GM06990 (cell line): Measurements from ENCODE around the gene SULT2A1.
"Not testable (repeated sequence)": the region's sequence is repeated elsewhere in the genome, so short reads cannot be mapped to it uniquely, and the experiment has no call there.

Experiments
- DNase-seq: peaks from one replicate; pipeline ENCODE4 v3.0.0-alpha.2; 2011; ENCODE audit not compliant: insufficient read length; ENCODE audit errors: extremely low read depth
- H3K27me3 ChIP-seq: replicated peaks from 2 replicates; pipeline ENCODE4 v1.6.0; 2011; ENCODE audit warnings: low read length; ENCODE audit not compliant: control insufficient read depth, insufficient read depth
- H3K36me3 ChIP-seq: 2 replicates; pipeline ENCODE4 v1.5.1; 2011; ENCODE audit warnings: low read length; ENCODE audit not compliant: control insufficient read depth, insufficient read depth
- H3K4me3 ChIP-seq: replicated peaks from 2 replicates; pipeline ENCODE4 v1.5.1; 2011; ENCODE audit warnings: low read depth, mild to moderate bottlenecking, control low read depth, low read length
- TF ChIP-seq, protein P1 (sequence below): IDR thresholded peaks from 2 replicates; pipeline ENCODE4 v1.5.1; 2011; ENCODE audit warnings: low read length, control low read depth, mild to moderate bottlenecking, inconsistent platforms; ENCODE audit not compliant: insufficient read depth, poor library complexity, severe bottlenecking

SULT2A1 gene

DNA sequence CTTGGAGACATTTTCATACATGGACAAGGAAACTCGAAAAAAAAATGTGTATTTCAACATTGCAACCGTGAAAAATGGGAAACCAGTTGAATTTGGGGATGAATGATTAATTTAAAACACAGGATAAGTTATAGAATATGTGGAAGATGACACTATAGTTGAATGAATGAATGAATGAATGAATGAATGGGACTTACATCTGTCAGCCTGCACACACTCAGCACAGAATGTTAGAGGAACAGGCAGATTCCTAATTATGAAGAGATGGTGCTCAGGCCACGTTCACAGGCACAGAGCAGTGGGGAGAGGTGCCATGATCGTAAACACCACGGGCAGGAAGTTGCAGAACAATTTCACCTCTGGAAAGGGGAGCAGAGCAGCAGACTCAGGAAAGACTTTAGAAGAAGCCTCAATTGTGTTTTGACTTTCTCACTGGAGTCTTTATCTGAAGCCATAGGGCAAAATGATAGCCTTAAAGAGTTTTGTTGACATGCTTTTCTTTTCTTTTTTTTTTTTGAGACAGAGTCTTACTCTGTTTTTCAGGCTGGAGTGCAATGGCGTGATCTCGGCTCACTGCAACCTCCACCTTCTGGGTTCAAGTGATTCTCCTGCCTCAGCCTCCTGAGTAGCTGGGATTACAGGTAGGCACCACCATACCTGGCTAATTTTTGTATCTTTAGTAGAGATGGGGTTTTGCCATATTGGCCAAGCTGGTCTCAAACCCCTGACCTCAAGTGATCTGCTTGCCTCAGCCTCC is 4.9 kb upstream of the SULT2A1 start:
- TF ChIP-seq, protein P1, sequence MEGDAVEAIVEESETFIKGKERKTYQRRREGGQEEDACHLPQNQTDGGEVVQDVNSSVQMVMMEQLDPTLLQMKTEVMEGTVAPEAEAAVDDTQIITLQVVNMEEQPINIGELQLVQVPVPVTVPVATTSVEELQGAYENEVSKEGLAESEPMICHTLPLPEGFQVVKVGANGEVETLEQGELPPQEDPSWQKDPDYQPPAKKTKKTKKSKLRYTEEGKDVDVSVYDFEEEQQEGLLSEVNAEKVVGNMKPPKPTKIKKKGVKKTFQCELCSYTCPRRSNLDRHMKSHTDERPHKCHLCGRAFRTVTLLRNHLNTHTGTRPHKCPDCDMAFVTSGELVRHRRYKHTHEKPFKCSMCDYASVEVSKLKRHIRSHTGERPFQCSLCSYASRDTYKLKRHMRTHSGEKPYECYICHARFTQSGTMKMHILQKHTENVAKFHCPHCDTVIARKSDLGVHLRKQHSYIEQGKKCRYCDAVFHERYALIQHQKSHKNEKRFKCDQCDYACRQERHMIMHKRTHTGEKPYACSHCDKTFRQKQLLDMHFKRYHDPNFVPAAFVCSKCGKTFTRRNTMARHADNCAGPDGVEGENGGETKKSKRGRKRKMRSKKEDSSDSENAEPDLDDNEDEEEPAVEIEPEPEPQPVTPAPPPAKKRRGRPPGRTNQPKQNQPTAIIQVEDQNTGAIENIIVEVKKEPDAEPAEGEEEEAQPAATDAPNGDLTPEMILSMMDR, result no peak
- no peak for DNase-seq
- H3K36me3 ChIP-seq, result no peaks in the 10 kb centered on the region
- H3K4me3 ChIP-seq, result no peak overlapping the region
- H3K27me3 ChIP-seq, result no peaks in the 10 kb centered on the region

DNA sequence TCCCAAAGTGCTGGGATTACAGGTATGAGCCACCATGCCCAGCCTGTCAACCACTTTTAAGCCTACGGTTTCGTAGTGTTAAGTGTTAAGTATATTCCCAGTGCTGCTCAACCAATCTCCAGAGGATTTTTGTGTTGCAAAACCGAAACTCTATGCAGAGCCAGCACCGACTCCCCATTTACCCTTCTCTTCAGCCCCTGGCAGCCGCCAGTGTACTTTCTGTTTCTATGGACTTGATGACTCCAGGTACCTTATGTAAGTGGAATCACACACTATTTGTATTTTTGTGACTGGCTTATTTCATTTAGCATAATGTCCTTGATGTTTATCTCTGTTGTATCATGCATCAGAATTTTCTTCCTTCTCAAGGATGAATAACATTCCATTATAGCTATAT is 1.1 kb downstream of the SULT2A1 start:
- no peaks in the 10 kb centered on the region for H3K27me3 ChIP-seq
- TF ChIP-seq, protein P1, result no peak
- no peak for DNase-seq
- no peak overlapping the region for H3K4me3 ChIP-seq
- H3K36me3 ChIP-seq, result no peaks in the 10 kb centered on the region

DNA sequence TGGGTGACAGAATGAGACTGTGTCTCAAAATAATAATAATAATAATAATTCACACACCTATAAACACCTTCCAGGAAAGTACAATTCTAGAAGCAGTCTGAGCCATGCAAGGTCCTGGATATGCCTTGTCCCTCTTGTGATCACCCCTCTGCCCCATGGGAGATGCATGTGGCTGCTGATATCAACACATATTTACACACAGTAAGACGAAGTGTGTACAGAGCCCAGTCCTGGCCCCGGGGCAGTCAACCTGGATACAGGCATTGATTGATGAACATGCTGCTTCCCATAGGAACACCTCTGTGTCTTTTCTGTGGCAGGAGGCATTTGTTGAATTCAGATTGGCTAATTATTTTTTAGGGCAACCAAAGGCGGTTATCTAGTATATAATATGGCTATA is 3.2 kb downstream of the SULT2A1 start:
- Histone ChIP-seq H3K27me3 (no peaks in the 10 kb centered on the region), H3K36me3 (no peaks in the 10 kb centered on the region), H3K4me3 (no peak overlapping the region)
- TF ChIP-seq, protein P1, result no peak
- no peak for DNase-seq

DNA sequence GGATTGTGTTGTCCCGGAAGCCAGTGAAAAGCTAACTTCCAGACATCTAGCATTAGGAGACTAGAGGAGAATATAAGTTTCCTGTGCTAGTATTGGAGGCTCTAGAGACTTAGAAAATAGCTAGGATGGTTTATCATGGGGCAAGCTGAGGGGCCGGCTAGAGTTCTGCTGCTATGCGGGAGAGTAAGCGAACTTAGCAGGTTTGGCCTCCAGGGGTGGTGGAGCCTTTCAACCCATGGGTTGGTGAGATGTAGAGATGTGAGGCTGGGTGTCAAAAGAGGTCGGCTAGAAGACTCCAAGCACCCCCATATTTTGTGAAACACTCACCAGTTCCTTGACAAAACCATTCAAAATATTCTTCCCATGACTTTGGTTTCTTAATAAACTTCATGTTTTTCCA is 4.4 kb downstream of the SULT2A1 start:
- no peaks in the 10 kb centered on the region for H3K27me3 ChIP-seq
- DNase-seq, result no peak
- TF ChIP-seq, protein P1, result no peak

DNA sequence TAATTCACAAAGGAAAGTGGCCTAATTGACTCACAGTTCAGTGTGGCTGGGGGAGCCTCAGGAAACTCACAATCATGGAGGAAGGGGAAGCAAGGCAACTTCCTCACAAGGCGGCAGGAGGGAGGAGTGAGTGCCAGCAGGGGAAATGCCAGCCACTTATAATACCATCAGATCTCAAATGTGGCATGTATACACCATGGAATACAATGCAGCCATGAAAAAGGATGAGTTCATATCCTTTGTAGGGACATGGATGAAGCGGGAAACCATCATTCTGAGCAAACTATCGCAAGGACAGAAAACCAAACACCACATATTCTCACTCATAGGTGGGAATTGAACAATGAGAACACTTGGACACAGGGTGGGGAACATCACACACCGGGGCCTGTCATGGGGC is 6.7 kb downstream of the SULT2A1 start:
- H3K27me3 ChIP-seq, H3K4me3 ChIP-seq, DNase-seq, H3K36me3 ChIP-seq: not testable (repeated sequence)

More for the DNA sequence above, 4.4 kb downstream of the SULT2A1 start:
- Histone ChIP-seq H3K36me3 (no peaks in the 10 kb centered on the region), H3K4me3 (no peak overlapping the region)

DNA sequence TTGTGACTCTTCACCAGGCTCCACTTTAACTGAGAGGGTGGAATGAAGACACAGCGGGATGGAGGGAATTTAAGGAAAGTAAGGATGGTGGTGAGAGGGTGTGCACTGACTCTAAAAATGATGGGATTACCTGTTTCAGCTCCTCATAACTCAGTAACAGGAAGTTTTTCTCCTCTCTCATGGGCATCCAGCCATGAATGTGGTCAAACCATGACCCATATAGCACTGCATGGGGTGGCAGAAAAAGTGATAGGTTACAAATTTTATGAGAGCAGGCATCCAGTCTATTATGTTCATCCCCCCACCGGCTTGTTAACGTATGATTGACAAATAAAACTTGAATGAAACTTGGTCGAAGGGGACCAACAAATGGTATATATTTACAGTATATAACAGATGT is 7.2 kb downstream of the SULT2A1 start:
- H3K36me3 ChIP-seq, result no peaks in the 10 kb centered on the region
- DNase-seq, result no peak
- no peak overlapping the region for H3K4me3 ChIP-seq

More for the DNA sequence above, 7.2 kb downstream of the SULT2A1 start:
- TF ChIP-seq, protein P1, result no peak
- H3K27me3 ChIP-seq, result no peaks in the 10 kb centered on the region
